BJ (cell line): ENCODE results near the gene XRCC5. TPM values are rescaled to one million over a fixed set of nuclear protein-coding genes. Genes with fewer than 3 reads are reported as not detected.
A peak's percentile ranks its signal among the peaks of the same experiment; 100 is the strongest.

ENCODE experiments used
- CTCF ChIA-PET: fragments of 350-600 bp; formaldehyde crosslinking; extraction: SDS; loops from one replicate; lab custom pipeline; 2021; ENCODE audit warnings: antibody characterized with exemption, inconsistent platforms; lab: Yijun Ruan, JAX
- POLR2A ChIA-PET: fragments of 300-600 bp; sonication (Branson Sonifier 250); formaldehyde crosslinking; extraction: SDS; loops from one replicate; lab custom pipeline; 2021; ENCODE audit warnings: antibody characterized with exemption; lab: Charles Lee
- DNase-seq: peaks from one replicate; pipeline ENCODE4 v3.0.0-alpha.2; 2011; ENCODE audit warnings: low read depth
- H3K27me3 ChIP-seq: 2 replicates; pipeline ENCODE4 v1.6.0; 2011; ENCODE audit warnings: low read length; ENCODE audit not compliant: control insufficient read depth, insufficient read depth
- H3K36me3 ChIP-seq: 2 replicates; pipeline ENCODE4 v1.5.1; 2011; ENCODE audit warnings: low read length; ENCODE audit not compliant: control insufficient read depth, insufficient read depth
- H3K4me3 ChIP-seq: 2 replicates; pipeline ENCODE4 v1.5.1; 2011; ENCODE audit warnings: low read depth, mild to moderate bottlenecking, control low read depth, low read length
- CTCF ChIP-seq: IDR thresholded peaks from 2 replicates; pipeline ENCODE4 v1.5.1; 2011; ENCODE audit warnings: low read depth, mild to moderate bottlenecking, control low read depth, inconsistent platforms, low read length, moderate library complexity; ENCODE audit not compliant: insufficient read depth
- polyA plus RNA-seq: library from polyadenylated mRNA; depleted of rRNA; stranded (reverse); fragments of >200 nt; gene quantifications from 2 replicates; pipeline ENCODE4 v1.2.3, GENCODE V29; 2011

Gene XRCC5
- polyA plus RNA-seq, 1 experiment, result 252 TPM

- DNase-seq, result no peak
- ChIA-PET CTCF (no interaction called here), POLR2A (no interaction called here)
- H3K4me3 ChIP-seq, result no peak overlapping the region
- no peaks in the 10 kb centered on the region for H3K27me3 ChIP-seq
- H3K36me3 ChIP-seq, result peaks cover 5% of the 10 kb centered on the region
- TF ChIP-seq CTCF, result no peak
These were observed 102.5 kb downstream of the XRCC5 start for GRCh38 chr2:216211614-216212145.

GRCh38 chr2:216214768-216215167, 105.6 kb downstream of the XRCC5 start:
- DNase-seq, result no peak
- H3K4me3 ChIP-seq, result no peak overlapping the region
- TF ChIP-seq CTCF, result no peak
- H3K36me3 ChIP-seq, result no peaks in the 10 kb centered on the region
- CTCF ChIA-PET, result interaction anchor here (1.3 to 1.7 kb wide), 3 partner anchors 10 to 189 kb away, joined by 3 to 6 read pairs (median 4); no protein-coding TSS in a partner anchor
- POLR2A ChIA-PET, result no interaction called here
- no peaks in the 10 kb centered on the region for H3K27me3 ChIP-seq

GRCh38 chr2:216215658-216216390, 106.7 kb downstream of the XRCC5 start:
- peak; percentile 46 for TF ChIP-seq CTCF
- CTCF ChIA-PET, result interaction anchor here (0.8 to 1.7 kb wide), 5 partner anchors 11 to 190 kb away, joined by 3 to 6 read pairs (median 4); no protein-coding TSS in a partner anchor

GRCh38 chr2:216216951-216217903, 108.1 kb downstream of the XRCC5 start:
- POLR2A ChIA-PET, result interaction anchor here (0.6 kb wide), 1 partner anchor 155 kb away, joined by 3 read pairs; no protein-coding TSS in a partner anchor
- Histone ChIP-seq H3K36me3 (no peaks in the 10 kb centered on the region), H3K4me3 (no peak overlapping the region), H3K27me3 (no peaks in the 10 kb centered on the region)
- CTCF ChIA-PET, result interaction anchor here (0.6 to 1.3 kb wide), 4 partner anchors 15 to 187 kb away, joined by 3 to 5 read pairs (median 4); no protein-coding TSS in a partner anchor
- DNase-seq, result peak; percentile 31
- TF ChIP-seq CTCF, result no peak

More at GRCh38 chr2:216215658-216216390, 106.7 kb downstream of the XRCC5 start:
- POLR2A ChIA-PET, result interaction anchor here (0.8 kb wide), 1 partner anchor 289 kb away, joined by 5 read pairs; no protein-coding TSS in a partner anchor
- no peaks in the 10 kb centered on the region for H3K36me3 ChIP-seq
- H3K4me3 ChIP-seq, result no peak overlapping the region
- no peaks in the 10 kb centered on the region for H3K27me3 ChIP-seq
- DNase-seq, result no peak
